WTC11 (cell line): ENCODE results near the gene EMILIN3. TPM values are rescaled to one million over a fixed set of nuclear protein-coding genes. Genes with fewer than 3 reads are reported as not detected.

Source experiments
- ATAC-seq: fragments of 200-7000 bp; cut with Tn5 transposase; 2 replicates; pipeline ENCODE4 v1.10.0; 2021; ENCODE audit warnings: mild to moderate bottlenecking, moderate library complexity
- CTCF ChIA-PET: fragments of 300-600 bp; sonication (Branson Sonifier 250); formaldehyde crosslinking; loops from one replicate; lab custom pipeline; 2021; ENCODE audit warnings: antibody characterized with exemption; lab: Charles Lee
- POLR2A ChIA-PET: fragments of 350-600 bp; sonication (Branson Sonifier 250); formaldehyde crosslinking; loops from one replicate; lab custom pipeline; 2021; ENCODE audit warnings: antibody characterized with exemption; lab: Charles Lee
- DNase-seq: peaks from one replicate; pipeline ENCODE4 v3.0.0; 2021; ENCODE audit warnings: low spot score
- H3K27ac Mint-ChIP-seq: 2 replicates; pipeline ENCODE4 v1.8.0; 2021; ENCODE audit warnings: mixed read lengths
- H3K27me3 Mint-ChIP-seq: 2 replicates; pipeline ENCODE4 v1.8.0; 2021; ENCODE audit warnings: low read depth, mild to moderate bottlenecking, moderate library complexity, mixed read lengths
- H3K36me3 Mint-ChIP-seq: 2 replicates; pipeline ENCODE4 v1.8.0; 2021; ENCODE audit warnings: mixed read lengths
- H3K4me1 Mint-ChIP-seq: 2 replicates; pipeline ENCODE4 v1.8.0; 2022; ENCODE audit warnings: mixed read lengths
- H3K4me3 Mint-ChIP-seq: 2 replicates; pipeline ENCODE4 v1.8.0; 2021; ENCODE audit warnings: mild to moderate bottlenecking, moderate library complexity, mixed read lengths
- H3K9me3 Mint-ChIP-seq: 2 replicates; pipeline ENCODE4 v1.8.0; 2021; ENCODE audit warnings: mixed read lengths
- ELF4 ChIP-seq: sonication (generic); formaldehyde crosslinking; IDR thresholded peaks from 2 replicates; pipeline ENCODE4 v1.8.1; 2022; ENCODE audit warnings: low read depth, mild to moderate bottlenecking, moderate library complexity, missing genetic modification reagents
- NFATC4 ChIP-seq: fragments of 250-450 bp; sonication (Bioruptor Pico); IDR thresholded peaks from 2 replicates; pipeline ENCODE4 v1.9.0; 2021; ENCODE audit warnings: mild to moderate bottlenecking
- SP1 ChIP-seq: sonication (generic); formaldehyde crosslinking; conservative IDR thresholded peaks from 2 replicates; pipeline ENCODE4 v1.8.1; 2022; ENCODE audit warnings: missing genetic modification reagents
- ZNF138 ChIP-seq: sonication (generic); formaldehyde crosslinking; conservative IDR thresholded peaks from 2 replicates; pipeline ENCODE4 v1.8.1; 2022; ENCODE audit warnings: mild to moderate bottlenecking, moderate library complexity, missing genetic modification reagents
- ZNF423 ChIP-seq: fragments of 250-450 bp; sonication (Bioruptor Pico); IDR thresholded peaks from 2 replicates; pipeline ENCODE4 v2.1.2; 2022; ENCODE audit warnings: mild to moderate bottlenecking, moderate library complexity
- total RNA-seq: library from RNA; stranded (reverse); gene quantifications from 3 replicates; pipeline ENCODE4 v1.2.3, GENCODE V29; 2021
- TF ChIP-seq, protein P1 (sequence below): sonication (generic); formaldehyde crosslinking; IDR thresholded peaks from 2 replicates; pipeline ENCODE4 v1.8.1; 2022; ENCODE audit warnings: missing genetic modification reagents, borderline replicate concordance
- TF ChIP-seq, protein P2 (sequence below): sonication (generic); formaldehyde crosslinking; IDR thresholded peaks from 2 replicates; pipeline ENCODE4 v1.8.1; 2023; ENCODE audit warnings: mild to moderate bottlenecking, missing genetic modification reagents
- TF ChIP-seq, protein P3 (sequence below): sonication (generic); formaldehyde crosslinking; IDR thresholded peaks from 2 replicates; pipeline ENCODE4 v1.8.1; 2022; ENCODE audit warnings: mild to moderate bottlenecking, missing genetic modification reagents, moderate library complexity, borderline replicate concordance
- TF ChIP-seq, protein P4 (sequence below): sonication (generic); formaldehyde crosslinking; IDR thresholded peaks from 2 replicates; pipeline ENCODE4 v1.8.1; 2022; ENCODE audit warnings: mild to moderate bottlenecking, moderate library complexity, missing genetic modification reagents
- TF ChIP-seq, protein P5 (sequence below): sonication (generic); formaldehyde crosslinking; IDR thresholded peaks from 2 replicates; pipeline ENCODE4 v1.8.1; 2023; ENCODE audit warnings: mild to moderate bottlenecking, missing genetic modification reagents, borderline replicate concordance

Gene EMILIN3
- total RNA-seq, 1 experiment from 2014 or later, result 5.5 TPM

DNA sequence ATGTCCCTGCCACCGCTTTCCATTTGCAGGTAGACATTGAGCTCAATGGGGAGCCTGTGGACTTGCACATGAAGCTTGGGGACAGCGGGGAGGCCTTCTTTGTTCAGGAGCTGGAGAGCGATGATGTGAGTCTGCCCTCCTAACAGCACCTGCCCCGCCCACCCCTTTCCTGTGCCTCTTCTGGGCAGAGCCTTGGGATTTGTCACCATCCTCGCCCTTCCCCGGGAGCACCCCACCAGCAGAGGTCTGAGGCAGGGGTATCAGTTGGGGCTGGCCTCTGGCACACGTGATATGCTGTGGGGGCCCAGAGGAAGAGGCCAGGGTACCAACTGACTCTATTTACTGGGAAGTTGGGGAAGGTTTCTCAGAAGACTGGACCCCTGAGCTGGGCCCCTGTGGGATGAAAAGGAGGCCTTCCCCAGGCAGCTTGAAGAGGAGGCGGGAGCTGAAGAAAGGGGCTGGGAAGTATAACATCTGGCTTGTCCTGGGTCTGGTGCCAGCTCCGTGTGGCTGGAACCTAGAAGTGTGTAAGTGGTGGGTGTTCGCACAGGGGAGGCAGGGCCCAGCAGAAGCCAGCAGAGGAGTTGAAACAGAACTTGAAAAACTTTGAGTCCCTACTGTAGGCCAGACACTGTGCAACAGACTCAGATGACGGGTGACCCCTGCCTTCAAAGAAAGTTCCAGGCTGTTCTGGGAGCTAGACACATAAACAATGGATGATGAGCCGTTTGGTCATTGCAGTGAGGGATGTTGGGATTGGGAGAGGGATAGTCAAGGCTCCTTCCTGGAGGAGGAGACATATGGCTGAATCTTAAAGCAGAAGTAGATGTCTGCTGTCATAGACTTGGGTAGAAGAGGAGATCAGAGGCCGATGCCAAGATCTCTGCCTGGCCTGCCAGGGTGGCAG lies 18.8 kb downstream of the EMILIN3 start (continued):
- TF ChIP-seq, protein P1, sequence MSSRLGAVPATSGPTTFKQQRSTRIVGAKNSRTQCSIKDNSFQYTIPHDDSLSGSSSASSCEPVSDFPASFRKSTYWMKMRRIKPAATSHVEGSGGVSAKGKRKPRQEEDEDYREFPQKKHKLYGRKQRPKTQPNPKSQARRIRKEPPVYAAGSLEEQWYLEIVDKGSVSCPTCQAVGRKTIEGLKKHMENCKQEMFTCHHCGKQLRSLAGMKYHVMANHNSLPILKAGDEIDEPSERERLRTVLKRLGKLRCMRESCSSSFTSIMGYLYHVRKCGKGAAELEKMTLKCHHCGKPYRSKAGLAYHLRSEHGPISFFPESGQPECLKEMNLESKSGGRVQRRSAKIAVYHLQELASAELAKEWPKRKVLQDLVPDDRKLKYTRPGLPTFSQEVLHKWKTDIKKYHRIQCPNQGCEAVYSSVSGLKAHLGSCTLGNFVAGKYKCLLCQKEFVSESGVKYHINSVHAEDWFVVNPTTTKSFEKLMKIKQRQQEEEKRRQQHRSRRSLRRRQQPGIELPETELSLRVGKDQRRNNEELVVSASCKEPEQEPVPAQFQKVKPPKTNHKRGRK (CRISPR knock-in tag), result no peak
- TF ChIP-seq, all 79 proteins: peak for 0

DNA sequence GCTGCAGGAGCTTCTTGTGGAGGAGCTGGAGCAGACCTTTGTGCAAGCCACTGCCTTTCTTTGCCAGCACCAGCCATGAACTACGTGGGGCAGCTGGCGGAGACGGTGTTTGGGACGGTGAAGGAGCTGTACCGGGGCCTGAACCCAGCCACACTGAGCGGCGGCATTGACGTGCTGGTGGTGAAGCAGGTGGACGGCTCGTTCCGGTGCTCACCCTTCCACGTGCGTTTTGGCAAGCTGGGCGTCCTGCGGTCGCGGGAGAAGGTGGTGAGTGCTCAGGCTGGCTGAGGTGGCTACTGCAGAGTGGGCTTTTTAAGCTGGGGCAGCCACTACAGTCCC lies 20.9 kb downstream of the EMILIN3 start:
- H3K9me3 Mint-ChIP-seq, result no peaks in the 10 kb centered on the region
- CTCF ChIA-PET, result interaction anchor here (0.9 kb wide), 1 partner anchor 173 kb away, joined by 3 read pairs; no protein-coding TSS in a partner anchor
- no peak for DNase-seq

DNA sequence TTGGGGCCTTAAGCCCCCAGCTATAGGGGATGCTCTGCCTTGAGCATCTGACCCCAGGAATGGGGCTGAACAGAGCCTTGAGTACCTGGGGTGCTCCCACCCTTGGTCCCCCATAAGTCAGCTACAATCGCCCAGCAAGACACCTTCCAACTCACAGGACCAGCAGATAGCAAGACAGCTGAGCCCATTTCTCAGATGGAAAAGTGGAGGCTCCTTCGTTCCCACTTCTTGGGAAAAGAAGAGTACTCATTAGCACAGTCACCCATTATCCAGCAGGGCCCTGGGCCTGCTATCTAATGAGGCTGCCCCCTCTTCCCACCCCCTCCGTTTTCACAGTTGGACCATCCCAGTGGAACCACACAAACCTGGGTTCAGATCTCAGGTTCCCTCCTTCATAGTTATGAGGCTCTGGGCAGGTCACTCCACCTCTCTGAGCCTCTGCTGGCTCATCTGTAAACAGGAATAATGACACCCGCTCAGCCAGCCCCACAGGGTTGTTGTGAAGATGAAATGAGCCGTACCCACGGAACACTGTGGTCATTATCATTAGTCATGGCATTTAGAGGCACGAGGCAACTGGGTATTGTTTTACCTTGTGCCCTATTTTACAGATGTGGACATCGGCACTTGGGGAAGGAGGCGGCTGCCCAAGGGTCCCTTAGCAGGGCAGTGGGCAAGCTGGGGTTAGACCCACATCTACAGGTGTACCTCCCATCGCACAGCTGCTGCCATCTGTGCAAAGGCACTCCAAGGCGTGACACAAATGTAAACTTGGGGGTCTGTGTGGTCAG lies 21.5 kb downstream of the EMILIN3 start:
- Mint-ChIP-seq H3K27me3 (no peaks in the 10 kb centered on the region; the same call in 1 of the 2 replicates), H3K4me3 (no peak overlapping the region), H3K27ac (no peak overlapping the region), H3K4me1 (peaks cover 4% of the 10 kb centered on the region), H3K9me3 (no peaks in the 10 kb centered on the region), H3K36me3 (no peaks in the 10 kb centered on the region)
- no peak for DNase-seq
- ChIA-PET CTCF (interaction anchor here (0.9 kb wide), 1 partner anchor 172 kb away, joined by 3 read pairs; no protein-coding TSS in a partner anchor), POLR2A (no interaction called here)
- ATAC-seq, result no peak
- TF ChIP-seq SP1 (no peak), ELF4 (CRISPR knock-in tag) (no peak)
- TF ChIP-seq, protein P2, sequence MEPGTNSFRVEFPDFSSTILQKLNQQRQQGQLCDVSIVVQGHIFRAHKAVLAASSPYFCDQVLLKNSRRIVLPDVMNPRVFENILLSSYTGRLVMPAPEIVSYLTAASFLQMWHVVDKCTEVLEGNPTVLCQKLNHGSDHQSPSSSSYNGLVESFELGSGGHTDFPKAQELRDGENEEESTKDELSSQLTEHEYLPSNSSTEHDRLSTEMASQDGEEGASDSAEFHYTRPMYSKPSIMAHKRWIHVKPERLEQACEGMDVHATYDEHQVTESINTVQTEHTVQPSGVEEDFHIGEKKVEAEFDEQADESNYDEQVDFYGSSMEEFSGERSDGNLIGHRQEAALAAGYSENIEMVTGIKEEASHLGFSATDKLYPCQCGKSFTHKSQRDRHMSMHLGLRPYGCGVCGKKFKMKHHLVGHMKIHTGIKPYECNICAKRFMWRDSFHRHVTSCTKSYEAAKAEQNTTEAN, result no peak
- TF ChIP-seq, protein P3, sequence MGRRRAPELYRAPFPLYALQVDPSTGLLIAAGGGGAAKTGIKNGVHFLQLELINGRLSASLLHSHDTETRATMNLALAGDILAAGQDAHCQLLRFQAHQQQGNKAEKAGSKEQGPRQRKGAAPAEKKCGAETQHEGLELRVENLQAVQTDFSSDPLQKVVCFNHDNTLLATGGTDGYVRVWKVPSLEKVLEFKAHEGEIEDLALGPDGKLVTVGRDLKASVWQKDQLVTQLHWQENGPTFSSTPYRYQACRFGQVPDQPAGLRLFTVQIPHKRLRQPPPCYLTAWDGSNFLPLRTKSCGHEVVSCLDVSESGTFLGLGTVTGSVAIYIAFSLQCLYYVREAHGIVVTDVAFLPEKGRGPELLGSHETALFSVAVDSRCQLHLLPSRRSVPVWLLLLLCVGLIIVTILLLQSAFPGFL (CRISPR knock-in tag), result no peak

More for the DNA sequence above, 20.9 kb downstream of the EMILIN3 start:
- H3K4me1 Mint-ChIP-seq, result peaks cover 4% of the 10 kb centered on the region
- ATAC-seq, result no peak
- H3K36me3 Mint-ChIP-seq, result no peaks in the 10 kb centered on the region
- no peaks in the 10 kb centered on the region; the same call in 1 of the 2 replicates for H3K27me3 Mint-ChIP-seq
- POLR2A ChIA-PET, result no interaction called here
- TF ChIP-seq ZNF138 (CRISPR knock-in tag) (no peak), ZNF423 (CRISPR knock-in tag) (no peak), NFATC4 (CRISPR knock-in tag) (no peak)
- TF ChIP-seq, protein P4, sequence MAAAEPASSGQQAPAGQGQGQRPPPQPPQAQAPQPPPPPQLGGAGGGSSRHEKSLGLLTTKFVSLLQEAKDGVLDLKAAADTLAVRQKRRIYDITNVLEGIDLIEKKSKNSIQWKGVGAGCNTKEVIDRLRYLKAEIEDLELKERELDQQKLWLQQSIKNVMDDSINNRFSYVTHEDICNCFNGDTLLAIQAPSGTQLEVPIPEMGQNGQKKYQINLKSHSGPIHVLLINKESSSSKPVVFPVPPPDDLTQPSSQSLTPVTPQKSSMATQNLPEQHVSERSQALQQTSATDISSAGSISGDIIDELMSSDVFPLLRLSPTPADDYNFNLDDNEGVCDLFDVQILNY (CRISPR knock-in tag), result no peak
- TF ChIP-seq, protein P5, sequence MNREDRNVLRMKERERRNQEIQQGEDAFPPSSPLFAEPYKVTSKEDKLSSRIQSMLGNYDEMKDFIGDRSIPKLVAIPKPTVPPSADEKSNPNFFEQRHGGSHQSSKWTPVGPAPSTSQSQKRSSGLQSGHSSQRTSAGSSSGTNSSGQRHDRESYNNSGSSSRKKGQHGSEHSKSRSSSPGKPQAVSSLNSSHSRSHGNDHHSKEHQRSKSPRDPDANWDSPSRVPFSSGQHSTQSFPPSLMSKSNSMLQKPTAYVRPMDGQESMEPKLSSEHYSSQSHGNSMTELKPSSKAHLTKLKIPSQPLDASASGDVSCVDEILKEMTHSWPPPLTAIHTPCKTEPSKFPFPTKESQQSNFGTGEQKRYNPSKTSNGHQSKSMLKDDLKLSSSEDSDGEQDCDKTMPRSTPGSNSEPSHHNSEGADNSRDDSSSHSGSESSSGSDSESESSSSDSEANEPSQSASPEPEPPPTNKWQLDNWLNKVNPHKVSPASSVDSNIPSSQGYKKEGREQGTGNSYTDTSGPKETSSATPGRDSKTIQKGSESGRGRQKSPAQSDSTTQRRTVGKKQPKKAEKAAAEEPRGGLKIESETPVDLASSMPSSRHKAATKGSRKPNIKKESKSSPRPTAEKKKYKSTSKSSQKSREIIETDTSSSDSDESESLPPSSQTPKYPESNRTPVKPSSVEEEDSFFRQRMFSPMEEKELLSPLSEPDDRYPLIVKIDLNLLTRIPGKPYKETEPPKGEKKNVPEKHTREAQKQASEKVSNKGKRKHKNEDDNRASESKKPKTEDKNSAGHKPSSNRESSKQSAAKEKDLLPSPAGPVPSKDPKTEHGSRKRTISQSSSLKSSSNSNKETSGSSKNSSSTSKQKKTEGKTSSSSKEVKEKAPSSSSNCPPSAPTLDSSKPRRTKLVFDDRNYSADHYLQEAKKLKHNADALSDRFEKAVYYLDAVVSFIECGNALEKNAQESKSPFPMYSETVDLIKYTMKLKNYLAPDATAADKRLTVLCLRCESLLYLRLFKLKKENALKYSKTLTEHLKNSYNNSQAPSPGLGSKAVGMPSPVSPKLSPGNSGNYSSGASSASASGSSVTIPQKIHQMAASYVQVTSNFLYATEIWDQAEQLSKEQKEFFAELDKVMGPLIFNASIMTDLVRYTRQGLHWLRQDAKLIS (CRISPR knock-in tag), result no peak
- TF ChIP-seq, all 79 proteins: peak for 0
- Mint-ChIP-seq H3K4me3 (no peak overlapping the region), H3K27ac (no peak overlapping the region)
